Hepatocyte (in vitro differentiated cells): Measurements from ENCODE around the gene NPAS2.

Experiments used
- CTCF ChIP-seq: fragments of 200-600 bp; sonication (generic); IDR thresholded peaks from 2 replicates; pipeline ENCODE4 v1.5.1; 2016; ENCODE audit warnings: antibody characterized with exemption, mild to moderate bottlenecking; ENCODE audit not compliant: poor library complexity
- EZH2 ChIP-seq: fragments of 200-600 bp; sonication (generic); IDR thresholded peaks from 2 replicates; pipeline ENCODE4 v1.6.1; 2016; ENCODE audit warnings: antibody characterized with exemption, mild to moderate bottlenecking, borderline replicate concordance
- EZH2phosphoT487 ChIP-seq: fragments of 200-600 bp; sonication (generic); IDR thresholded peaks from one replicate; pipeline ENCODE4 v1.6.1; 2018; ENCODE audit warnings: antibody characterized with exemption, mild to moderate bottlenecking, low read depth, moderate library complexity; ENCODE audit not compliant: unreplicated experiment, severe bottlenecking

- no peak for TF ChIP-seq CTCF
- no peak for TF ChIP-seq EZH2
- TF ChIP-seq EZH2phosphoT487, result no peak
These were observed 150.1 kb downstream of the NPAS2 start for GRCh38 chr2:100969998-100970397.
